Astrocyte of the cerebellum (primary cell): ENCODE measurements around the gene FAM117A.

Experiments
- DNase-seq: peaks from one replicate; pipeline ENCODE4 v3.0.0-alpha.2; 2011; ENCODE audit warnings: low read depth
- H3K4me3 ChIP-seq: 2 replicates; pipeline ENCODE4 v1.5.1; 2011; ENCODE audit warnings: mild to moderate bottlenecking, low read depth, low read length, moderate library complexity
- CTCF ChIP-seq: IDR thresholded peaks from 2 replicates; pipeline ENCODE4 v1.5.1; 2012; ENCODE audit warnings: low read length, low read depth, moderate library complexity, mild to moderate bottlenecking; ENCODE audit errors: missing control alignments
- in situ Hi-C: cut with HindIII; loops from 2 replicates; pipeline ENCODE4 v1.10.0; 2017; ENCODE audit warnings: low sequenced_read_pairs

The FAM117A gene

GRCh38 chr17:49748791-49749190, 15.1 kb downstream of the FAM117A start:
- DNase-seq, result no peak
- no peak overlapping the region for H3K4me3 ChIP-seq
- no peak for TF ChIP-seq CTCF
- in situ Hi-C loops, result no loop called here

GRCh38 chr17:49748223-49748622, 15.7 kb downstream of the FAM117A start:
- in situ Hi-C loops, result no loop called here
- no peak overlapping the region for H3K4me3 ChIP-seq
- no peak for DNase-seq
- TF ChIP-seq CTCF, result no peak

GRCh38 chr17:49747632-49748031, 16.3 kb downstream of the FAM117A start:
- no peak for DNase-seq
- H3K4me3 ChIP-seq, result no peak overlapping the region
- in situ Hi-C loops, result no loop called here

GRCh38 chr17:49746791-49747490, 17.0 kb downstream of the FAM117A start:
- TF ChIP-seq CTCF, result no peak
- no peak overlapping the region for H3K4me3 ChIP-seq
- in situ Hi-C loops, result no loop called here
- DNase-seq, result no peak

More at GRCh38 chr17:49747632-49748031, 16.3 kb downstream of the FAM117A start:
- TF ChIP-seq CTCF, result no peak

GRCh38 chr17:49745175-49746139, 18.5 kb downstream of the FAM117A start:
- no peak for TF ChIP-seq CTCF
- no peak overlapping the region for H3K4me3 ChIP-seq
- no peak for DNase-seq
- in situ Hi-C loops, result no loop called here

GRCh38 chr17:49742166-49742638, 21.7 kb downstream of the FAM117A start:
- in situ Hi-C loops, result no loop called here
- no peak overlapping the region for H3K4me3 ChIP-seq
- DNase-seq, result no peak
- no peak for TF ChIP-seq CTCF
